Stimulated activated CD4-positive, alpha-beta T cell treated with anti-CD3 and anti-CD28 coated beads, Interleukin-2, amount 100 ng/mL, for 4 hours (primary cell): ENCODE data around the gene TEX2.
"Not testable (repeated sequence)": the region's sequence is repeated elsewhere in the genome, so short reads cannot be mapped to it uniquely, and the experiment has no call there.

ENCODE experiments used
- DNase-seq: peaks from one replicate; pipeline ENCODE4 v3.0.0-alpha.2; 2020; ENCODE audit warnings: low read depth

TEX2 gene

DNA sequence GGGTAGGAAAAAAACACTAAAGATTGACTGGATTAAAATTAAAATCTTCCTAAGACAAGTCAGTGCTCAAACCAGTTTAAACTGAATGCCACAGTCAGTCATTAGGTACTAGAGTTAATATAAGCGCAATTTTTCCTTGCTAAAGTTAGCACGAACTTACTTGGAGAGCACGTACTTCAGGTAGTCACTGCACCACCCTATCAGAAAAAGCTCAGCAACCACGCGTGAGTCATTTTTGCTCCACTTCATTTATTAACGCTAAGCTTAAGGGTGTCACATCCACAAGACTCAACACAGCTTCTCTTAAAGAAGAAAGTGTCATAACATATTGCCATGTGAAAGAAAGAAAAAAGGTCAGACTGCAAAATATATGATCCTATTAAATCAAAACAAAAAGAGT, 53.1 kb downstream of the TEX2 start:
- DNase-seq = no peak

DNA sequence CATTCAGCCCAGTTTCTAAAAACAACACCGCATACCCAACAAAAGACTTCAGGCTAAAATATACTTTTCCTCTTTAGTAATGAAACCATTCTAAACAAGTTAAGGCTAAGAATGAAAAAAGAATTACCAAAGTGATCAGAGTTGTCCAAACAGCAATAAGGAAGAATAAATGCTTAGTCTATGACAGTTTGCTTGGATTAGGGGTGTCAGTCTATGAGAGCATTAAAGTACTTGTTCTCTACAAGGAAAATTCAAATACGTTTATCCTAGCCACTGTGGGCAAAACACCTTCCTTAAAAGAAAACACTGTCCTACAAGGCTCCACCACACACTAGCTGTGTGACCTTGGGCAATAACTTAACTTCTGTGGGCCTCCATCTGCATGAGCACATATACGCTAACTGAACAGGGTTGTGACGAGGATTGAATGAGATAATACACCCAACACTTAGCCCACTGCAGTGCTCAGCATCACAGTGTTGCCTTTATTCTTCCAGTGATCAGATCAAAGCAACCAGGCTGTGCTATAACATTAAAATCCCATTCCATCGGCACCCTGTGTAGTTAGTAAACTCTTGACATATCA, 53.6 kb downstream of the TEX2 start:
- no peak for DNase-seq

DNA sequence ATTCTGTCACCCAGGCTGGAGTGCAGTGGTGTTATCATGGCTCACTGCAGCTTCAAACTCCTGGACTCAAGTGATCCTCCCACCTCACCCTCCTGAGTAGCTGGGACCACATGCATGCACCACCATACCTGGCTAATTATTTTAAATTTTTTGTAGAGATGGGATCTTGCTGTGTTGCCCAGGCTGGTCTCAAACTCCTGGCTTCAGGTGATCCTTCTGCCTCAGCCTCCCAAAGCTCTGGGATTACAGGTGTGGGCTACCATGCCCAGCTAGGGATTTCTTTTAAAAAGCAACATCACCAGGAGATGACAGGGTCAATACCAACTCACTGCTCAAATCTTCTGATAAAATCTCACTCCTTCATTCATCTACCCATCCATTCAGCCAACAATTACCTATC, 54.4 kb downstream of the TEX2 start:
- not testable (repeated sequence) for DNase-seq

DNA sequence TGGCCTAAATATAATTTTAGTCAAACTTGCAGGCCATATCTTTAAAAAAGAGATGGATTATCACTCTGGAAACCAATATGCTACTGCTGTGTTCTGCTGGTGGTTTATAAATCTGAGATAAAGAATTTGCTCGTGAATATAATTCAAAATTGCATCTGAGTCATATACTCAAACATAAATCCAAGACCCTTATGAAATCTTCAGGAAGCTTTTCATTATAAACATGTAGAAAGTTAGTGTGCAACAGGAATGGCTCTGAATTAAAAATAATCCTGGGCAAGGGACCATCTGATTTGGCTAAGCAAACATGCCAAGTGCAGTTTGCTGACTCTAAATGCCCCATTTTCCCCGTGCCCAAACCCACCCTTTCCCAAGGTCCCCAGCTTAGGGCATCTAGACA, 57.3 kb downstream of the TEX2 start:
- no peak for DNase-seq

DNA sequence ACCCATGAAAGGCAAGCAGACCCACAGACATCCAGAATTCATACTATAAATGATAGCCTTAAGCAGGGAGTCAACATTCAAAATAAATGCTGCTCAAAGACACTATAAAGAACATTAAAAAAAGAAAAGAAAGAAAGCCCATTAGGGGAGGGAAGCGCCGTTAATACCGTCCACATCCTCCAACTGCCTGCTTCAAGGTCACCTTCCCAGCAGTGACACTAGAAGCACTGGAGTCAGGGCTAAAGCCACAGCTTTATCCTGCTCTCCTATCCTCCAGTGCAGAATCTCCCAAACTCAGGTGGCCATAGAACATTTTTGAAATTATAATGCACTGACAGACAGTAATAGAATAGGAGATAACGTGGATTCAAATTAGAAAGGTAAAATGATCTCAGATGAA, 59.4 kb downstream of the TEX2 start:
- DNase-seq = no peak

DNA sequence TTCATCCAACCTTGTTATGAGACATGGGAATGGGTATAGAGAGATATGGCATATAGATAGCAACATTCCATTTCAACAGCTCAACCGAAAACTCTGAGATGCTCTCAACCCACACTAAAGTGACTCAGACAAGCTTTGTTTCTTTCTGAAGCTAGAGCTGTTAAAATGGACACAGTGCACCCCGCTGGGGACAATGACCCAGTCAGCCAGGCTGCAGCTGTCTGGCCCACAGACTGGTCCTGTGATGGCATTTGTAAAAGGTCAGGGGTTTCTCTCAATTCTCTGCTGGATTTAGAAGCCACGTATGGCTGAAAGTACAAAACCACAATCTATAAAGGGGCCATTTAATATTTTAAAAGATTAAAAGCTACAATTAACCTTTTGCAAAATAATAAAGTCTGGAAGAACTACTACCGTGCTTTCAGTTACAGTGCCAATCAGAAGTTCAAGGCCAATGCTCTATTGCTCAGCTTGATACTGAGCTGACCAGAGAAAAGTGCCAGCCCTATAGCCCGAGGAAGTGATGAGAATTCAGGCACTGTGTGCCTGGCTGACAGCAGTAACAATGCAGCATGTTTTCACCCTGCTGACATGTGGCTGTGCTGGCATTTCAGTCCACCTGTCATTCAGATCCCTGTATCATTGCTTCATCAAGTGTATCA, 60.2 kb downstream of the TEX2 start:
- no peak for DNase-seq

DNA sequence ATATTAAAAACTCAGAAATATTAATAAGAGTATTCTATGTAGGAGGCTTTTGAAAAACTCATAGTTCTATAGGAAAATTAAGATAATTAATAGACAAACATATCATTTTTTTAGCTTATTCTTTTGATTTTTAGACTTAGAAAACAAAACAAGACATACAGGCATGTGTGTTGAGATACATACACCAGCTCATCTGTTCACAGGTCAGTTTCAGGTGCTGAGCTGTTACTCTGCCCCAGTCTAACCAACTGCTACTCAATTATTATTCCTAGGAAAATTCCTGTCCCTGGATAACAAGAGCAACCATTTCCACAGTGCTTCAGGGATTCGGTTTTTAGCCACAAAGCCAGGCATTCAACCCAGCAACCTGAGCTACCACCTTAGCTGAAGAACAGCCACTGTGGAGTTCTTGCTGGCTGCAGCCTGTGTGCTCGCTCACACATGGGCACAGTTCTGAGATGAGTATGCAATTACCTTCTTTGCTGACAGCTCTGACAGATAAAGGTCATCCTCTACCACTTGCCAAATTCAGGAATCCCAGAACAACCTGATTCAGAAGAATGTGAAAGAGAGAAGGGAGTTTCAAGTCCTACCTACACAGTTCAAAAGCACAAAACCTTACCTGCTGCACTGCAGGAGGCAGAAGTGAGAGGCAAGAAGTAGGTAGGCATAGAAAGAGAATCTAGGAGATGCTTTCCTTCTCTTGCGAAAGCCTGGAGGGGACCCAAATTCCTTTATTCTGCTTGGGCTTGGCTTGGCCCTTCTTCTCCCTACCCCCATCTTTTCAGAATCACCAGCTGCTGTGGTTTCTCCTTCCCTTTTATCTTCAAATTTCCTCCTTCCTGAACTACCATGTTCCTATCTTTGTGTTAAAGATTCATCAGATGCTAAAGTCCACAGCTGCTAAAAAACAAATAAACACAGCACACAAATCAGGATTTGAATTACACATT, 62.7 kb downstream of the TEX2 start:
- DNase-seq = no peak

DNA sequence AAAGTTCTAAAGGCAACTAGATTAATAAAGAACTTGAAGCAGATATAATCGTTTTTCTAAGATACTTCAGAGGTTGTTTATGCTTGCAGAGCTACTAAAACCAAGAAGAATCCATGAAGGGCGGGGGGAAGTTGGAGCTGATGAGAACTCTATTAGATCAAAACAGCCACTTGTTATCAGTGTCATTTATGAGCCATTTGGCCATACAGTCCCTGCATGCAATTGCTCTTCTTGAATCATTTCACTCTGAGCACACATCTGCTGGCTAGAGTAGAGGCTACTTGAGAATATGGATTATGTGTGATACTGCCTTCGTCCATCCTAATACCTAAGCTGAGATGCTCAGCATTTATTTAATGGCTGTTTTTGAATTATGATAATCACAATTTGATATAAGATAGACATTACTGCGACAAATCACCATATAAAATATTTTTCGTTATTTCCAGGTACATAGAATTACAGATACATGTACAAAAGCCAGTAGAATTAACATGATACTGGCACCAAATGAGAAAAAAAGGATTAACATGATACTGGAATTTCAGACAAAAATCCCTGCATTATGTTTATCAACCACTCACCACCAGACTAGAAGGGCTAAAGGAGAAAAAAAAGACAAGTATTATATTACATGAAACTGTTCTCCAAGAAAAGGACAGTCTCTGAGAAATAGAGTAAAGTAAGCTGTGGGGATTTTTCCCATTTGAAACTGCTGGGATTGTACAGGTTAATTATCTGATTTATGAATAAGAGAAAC, 64.5 kb downstream of the TEX2 start:
- no peak for DNase-seq

DNA sequence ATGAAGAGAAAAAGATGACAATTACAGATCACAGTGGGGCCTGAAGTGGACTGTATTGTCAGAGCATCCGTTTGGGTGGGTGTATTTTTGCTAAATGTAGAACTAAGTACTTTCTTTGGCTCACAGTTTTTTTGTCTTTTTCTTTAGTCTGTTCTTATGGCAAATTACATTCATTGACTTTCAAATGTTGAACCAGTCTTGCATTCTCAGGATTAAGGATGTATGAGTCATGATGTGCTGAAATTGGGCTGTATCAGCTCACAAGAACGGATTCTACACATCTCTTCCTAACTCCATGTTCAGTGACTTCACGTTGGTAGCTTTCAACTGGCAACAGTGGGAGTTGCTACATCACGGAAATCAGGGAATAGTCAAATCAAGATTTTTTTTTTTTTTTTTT, 66.5 kb downstream of the TEX2 start:
- no peak for DNase-seq

DNA sequence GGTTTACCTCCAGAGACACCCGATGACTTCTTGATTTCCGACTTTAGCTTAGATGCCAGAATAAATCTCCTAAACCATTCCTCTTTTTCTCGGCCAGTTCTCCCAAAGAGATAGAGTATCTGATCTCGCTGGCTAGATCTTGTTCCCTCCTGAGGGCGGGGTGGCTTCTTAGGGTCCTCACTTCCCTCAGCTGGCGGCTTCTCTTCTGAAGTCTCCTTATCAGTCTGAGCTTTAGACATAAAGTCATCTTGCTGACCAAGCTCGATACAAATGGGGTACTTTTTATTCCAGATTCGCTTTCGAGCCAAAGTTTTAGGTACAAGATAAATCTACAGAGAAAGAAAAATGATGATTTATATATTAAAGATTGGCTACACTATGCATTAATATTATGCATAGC, 69.5 kb downstream of the TEX2 start:
- no peak for DNase-seq

DNA sequence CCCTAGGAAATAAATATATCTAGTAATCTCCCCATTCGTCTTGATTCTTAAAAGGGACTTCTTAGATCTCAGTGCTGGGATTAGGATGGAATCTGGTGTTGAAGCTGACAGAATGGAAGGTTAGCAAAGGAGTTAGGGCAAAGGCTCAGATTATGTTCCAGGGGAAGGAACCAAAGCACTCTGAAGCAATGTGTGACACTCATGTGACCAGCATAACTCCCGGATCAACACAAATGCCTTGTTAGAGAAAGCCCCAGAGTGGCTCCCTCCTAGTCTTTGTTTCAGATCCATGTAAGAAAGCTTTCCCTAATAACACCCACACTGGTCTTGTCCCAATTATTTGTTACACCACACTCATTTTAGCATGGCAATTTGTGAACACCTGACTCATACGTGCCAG, 70.5 kb downstream of the TEX2 start:
- DNase-seq = no peak

DNA sequence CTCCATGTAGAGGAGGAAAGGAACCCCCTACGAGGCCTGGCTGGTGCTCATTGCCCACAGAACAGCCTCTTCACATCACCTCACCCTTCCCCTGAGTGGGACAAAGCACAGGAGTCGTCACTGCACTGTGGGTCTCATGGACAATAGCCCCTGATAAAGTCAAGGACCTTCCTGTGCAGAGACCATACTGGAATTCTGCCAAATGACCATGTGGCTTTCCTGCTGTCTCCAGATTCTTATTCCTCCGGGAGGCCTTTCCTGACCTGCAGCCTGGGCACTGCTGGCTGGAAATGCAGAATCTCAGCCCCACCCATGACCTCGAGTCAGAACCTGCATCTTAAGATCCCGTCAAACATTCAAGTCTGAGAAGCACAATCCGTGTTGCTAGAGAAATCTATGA, 72.6 kb downstream of the TEX2 start:
- DNase-seq = no peak

DNA sequence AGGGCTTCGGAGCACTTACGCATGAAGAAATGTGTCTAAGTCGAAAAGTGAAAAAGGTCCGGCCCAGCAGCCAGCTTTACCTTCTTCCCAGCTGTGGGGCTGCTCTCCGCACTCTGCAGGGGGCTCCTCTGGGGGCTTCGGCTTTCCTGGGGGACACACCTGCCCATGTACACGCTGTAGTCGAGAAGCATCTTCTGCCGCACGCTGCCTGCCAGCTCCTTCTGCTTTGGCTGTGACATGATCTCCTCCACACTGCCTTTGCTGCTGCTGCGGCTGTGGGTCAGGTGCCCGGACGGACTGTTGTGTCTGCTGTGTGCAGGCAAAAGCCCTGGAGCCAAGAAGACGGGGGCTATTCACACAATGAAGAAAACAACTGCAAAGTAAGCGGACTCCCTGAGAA, 75.0 kb downstream of the TEX2 start:
- DNase-seq = no peak

DNA sequence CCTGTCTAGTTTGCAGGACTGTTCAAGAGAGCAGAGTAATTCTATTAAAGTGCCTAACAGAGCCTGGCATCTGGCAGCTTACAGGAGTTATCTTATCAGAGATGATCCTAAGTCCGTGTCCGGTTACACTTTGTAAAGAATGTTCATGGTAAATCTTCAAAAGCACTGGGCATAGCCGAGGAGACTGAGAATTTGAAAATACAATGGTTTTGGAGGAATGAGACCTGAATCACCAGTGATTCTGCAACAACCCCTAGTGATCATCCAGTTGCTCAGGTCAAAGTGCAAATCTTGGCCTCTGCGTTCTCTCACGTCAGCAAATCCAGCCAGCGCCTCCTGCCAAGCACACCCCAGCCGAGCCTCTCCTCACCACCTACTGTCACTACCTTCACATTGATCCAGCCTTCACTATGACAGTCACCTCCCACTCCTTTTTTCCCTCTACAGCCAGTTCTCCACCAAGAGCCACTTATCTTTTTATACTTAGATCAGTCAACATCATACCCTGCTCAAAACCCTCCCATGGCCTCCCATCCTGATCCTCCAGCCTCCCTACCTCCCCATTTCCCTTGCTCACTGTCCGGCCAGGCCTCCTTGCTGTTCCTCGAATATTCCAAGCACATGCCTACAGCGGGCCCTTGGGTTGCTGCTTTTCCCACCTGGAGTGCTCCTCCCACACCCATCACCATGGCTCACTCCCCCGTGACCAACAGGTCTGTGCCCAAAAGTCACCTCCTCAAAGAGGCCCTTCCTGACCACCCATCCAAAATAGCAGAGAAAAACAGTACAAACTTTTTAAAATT, 75.8 kb downstream of the TEX2 start:
- DNase-seq = no peak

DNA sequence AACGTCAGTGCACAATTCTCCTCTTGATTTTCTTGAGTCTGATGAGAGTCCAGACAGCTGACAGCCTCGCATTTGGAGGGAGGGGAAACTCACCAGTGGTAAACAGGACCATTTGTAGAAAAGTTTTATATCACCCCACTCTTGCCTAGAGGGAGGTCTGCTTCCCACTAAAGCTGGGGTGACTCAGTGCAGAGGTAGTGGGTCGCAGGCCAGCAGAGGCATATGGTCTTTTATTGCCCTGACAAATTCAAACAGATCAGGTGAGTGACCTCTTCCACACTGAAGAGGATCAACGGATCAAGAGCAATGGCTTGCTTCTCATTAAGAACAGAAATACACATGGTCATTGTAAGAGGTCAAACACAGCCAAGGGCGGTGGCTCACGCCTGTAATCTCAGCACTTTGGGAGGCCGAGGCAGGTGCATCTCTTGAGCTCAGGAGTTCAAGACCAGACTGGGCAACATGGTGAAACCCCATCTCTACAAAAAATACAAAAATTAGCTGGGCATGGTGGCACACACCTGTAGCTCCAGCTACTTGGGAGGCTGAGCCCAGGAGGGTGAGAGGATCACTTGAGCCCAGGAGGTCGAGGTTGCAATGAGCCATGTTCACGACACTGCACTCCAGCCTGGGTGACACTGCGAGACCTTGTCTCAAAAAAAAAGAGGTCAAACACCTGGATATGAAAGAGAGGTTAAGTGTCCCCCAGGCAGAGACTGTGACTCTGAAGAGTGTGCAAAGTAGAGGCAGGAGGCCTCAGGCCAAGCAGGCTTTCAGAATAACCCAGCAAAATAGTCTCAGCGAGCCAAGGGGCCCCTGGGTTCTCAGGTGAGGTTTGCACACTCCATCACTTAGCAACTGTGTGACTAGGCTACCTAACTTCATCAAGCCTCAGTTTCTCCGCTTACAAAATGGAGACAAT, 76.6 kb downstream of the TEX2 start:
- no peak for DNase-seq

DNA sequence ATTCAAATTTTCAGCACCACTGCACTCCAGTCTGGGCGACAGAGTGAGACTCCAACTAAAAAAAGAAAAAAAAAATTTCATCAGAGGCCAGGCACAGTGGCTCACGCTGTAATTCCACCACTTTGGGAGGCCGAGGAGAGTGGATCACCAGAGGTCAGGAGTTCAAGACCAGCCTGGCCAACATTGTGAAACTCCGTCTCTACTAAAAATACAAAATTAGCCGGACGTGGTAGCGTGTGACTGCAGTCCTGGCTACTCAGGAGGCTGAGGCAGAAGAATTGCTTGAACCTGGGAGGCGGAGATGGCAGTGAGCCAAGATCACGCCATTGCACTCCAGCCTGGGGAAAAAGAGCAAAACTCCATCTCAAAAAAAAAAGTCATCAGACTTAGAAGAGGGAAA, 77.5 kb downstream of the TEX2 start:
- not testable (repeated sequence) for DNase-seq

DNA sequence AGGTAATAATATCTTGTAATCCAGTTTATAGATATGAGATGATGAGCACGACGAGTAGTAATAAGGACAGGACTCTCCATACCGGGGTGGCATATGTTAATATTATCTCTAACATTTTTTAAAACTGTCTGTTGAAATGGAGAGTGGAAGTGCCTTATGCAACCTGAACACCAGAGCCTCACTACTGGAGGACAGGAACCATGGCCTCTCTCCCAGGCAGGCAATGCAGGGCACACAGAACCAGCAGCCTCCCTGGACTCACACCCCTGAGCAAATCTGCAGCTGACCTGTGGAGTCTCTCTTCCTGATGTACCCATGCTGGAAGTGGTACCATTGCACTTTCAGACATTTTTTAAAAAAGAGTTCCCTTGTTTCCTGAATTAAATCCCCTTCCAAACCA, 78.0 kb downstream of the TEX2 start:
- DNase-seq = no peak

DNA sequence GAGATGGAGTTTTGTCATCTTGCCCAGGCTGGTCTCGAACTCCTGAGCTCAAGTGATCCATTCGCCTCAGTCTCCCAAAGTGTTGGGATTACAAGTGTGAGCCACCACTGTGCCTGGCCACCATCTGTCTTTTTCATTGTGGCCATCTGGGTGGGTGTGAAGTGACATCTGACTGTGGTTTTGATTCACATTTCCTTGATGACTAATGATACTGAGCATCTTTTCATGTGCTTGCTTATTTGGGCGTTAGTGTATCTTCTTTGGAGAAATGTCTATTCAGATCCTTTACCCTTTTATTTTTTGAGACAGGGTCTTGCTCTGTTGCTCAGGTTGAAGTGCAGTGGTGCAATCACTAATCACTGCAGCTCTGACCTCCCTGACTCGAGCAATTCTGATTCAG, 79.2 kb downstream of the TEX2 start:
- no peak for DNase-seq

DNA sequence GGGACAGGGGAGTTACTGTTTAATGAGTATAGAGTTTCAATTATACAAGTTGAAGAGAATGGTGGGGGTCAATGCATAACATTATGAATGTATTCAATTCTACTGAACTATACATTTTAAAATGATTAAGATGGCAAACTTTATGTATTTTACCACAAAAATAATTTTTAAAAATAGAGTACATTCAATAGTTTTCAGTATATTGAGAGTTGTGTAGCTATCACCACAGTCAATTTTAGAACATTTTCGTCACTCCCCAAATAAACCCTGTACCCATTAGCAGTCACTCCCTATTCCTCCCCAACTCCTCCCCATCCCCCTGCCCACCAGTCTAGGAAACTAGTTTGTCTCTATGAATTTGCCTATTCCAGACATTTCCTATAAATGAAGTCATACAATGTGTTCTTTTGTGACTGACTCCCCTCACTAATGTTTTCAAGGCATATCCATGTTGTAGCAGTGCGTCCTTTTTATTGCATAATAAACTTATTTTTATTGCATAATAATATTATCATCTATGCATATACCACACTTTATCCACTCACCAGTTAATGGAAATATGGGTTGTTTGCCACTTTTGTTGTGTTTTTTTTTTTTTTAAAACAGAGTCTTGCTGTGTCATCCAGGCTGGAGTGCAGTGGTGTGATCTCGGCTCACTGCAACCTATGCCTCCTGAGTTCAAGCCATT, 80.6 kb downstream of the TEX2 start:
- DNase-seq = no peak
